Caki2 (cell line): ENCODE data around the gene KCNQ1. TPM values are rescaled to one million over a fixed set of nuclear protein-coding genes. Genes with fewer than 3 reads are reported as not detected.

ENCODE experiments used
- DNase-seq: peaks from one replicate; pipeline ENCODE4 v3.0.0-alpha.2; 2015; ENCODE audit warnings: low read depth
- in situ Hi-C: cut with HindIII; loops from 2 replicates; pipeline ENCODE4 v1.10.0; 2016; ENCODE audit warnings: low sequenced_read_pairs, low pct_unique_long_range_greater_than_20kb, mixed read lengths
- total RNA-seq: library from RNA; depleted of rRNA; stranded (reverse); fragments of >200 nt; shearing (Covaris generic); gene quantifications from 2 replicates; pipeline ENCODE4 v1.2.3, GENCODE V29; 2014; ENCODE audit warnings: low replicate concordance

KCNQ1 gene
- total RNA-seq, 1 experiment from 2014 or later = not detected

GRCh38 chr11:2867142-2867541, 422.3 kb downstream of the KCNQ1 start:
- no peak for DNase-seq
- in situ Hi-C loops = no loop called here

GRCh38 chr11:2867722-2868505, 423.1 kb downstream of the KCNQ1 start:
- DNase-seq = no peak
- in situ Hi-C loops = no loop called here

- in situ Hi-C loops = no loop called here
- no peak for DNase-seq
Observed at GRCh38 chr11:2868506-2869133, 423.8 kb downstream of the KCNQ1 start.

GRCh38 chr11:2869134-2869526, 424.3 kb downstream of the KCNQ1 start:
- DNase-seq = no peak
- in situ Hi-C loops = no loop called here

- DNase-seq = no peak
- in situ Hi-C loops = no loop called here
Observed at GRCh38 chr11:2869561-2870427, 425.0 kb downstream of the KCNQ1 start.

- in situ Hi-C loops = no loop called here
- no peak for DNase-seq
Observed at GRCh38 chr11:2870460-2870859, 425.7 kb downstream of the KCNQ1 start.

GRCh38 chr11:2870969-2871680, 426.3 kb downstream of the KCNQ1 start:
- in situ Hi-C loops = no loop called here

GRCh38 chr11:2874963-2875362, 430.2 kb downstream of the KCNQ1 start:
- in situ Hi-C loops = no loop called here

More at GRCh38 chr11:2870969-2871680, 426.3 kb downstream of the KCNQ1 start:
- no peak for DNase-seq

GRCh38 chr11:2877474-2877873, 432.7 kb downstream of the KCNQ1 start:
- no peak for DNase-seq
- in situ Hi-C loops = no loop called here

More at GRCh38 chr11:2874963-2875362, 430.2 kb downstream of the KCNQ1 start:
- no peak for DNase-seq

GRCh38 chr11:2878782-2879181, 434.0 kb downstream of the KCNQ1 start:
- in situ Hi-C loops = no loop called here
- no peak for DNase-seq

GRCh38 chr11:2880646-2881045, 435.8 kb downstream of the KCNQ1 start:
- DNase-seq = no peak
- in situ Hi-C loops = no loop called here

- in situ Hi-C loops = no loop called here
Observed at GRCh38 chr11:2881076-2881980, 436.5 kb downstream of the KCNQ1 start.

GRCh38 chr11:2881981-2882375, 437.2 kb downstream of the KCNQ1 start:
- in situ Hi-C loops = no loop called here
- no peak for DNase-seq

More at GRCh38 chr11:2881076-2881980, 436.5 kb downstream of the KCNQ1 start:
- no peak for DNase-seq

- in situ Hi-C loops = no loop called here
- DNase-seq = no peak
Observed at GRCh38 chr11:2882396-2883110, 437.7 kb downstream of the KCNQ1 start.

- in situ Hi-C loops = no loop called here
- no peak for DNase-seq
Observed at GRCh38 chr11:2883640-2883978, 438.8 kb downstream of the KCNQ1 start.

- no peak for DNase-seq
- in situ Hi-C loops = no loop called here
Observed at GRCh38 chr11:2883979-2884815, 439.4 kb downstream of the KCNQ1 start.
